Measurements from ENCODE around the gene FGGY. TPM values are rescaled to one million over a fixed set of nuclear protein-coding genes. Genes with fewer than 3 reads are reported as not detected.
A peak's percentile ranks its signal among the peaks of the same experiment; 100 is the strongest.

Gene FGGY
- total and polyA plus RNA-seq, 2 donors = 15.6 to 25.3 TPM

GRCh38 chr1:59378621-59379370 lies 81.9 kb downstream of the FGGY start:
- Histone ChIP-seq H3K4me3 (ENCODE audit: low read length in 2 of 2) (no peak overlapping the region), H3K9me3 (ENCODE audit: control insufficient read depth in 2 of 2, insufficient read depth in 1 of 2, low read length in 1 of 2) (no peaks in the 10 kb centered on the region), H3K27ac (ENCODE audit: low read depth in 1 of 2, low read length in 1 of 2) (no peak overlapping the region), H3K36me3 (ENCODE audit: control insufficient read depth in 2 of 2, insufficient read depth in 2 of 2, low read length in 1 of 2) (no peaks in the 10 kb centered on the region), H3K27me3 (ENCODE audit: control insufficient read depth in 2 of 2, insufficient read depth in 1 of 2, low read length in 1 of 2) (no peaks in the 10 kb centered on the region), H3K4me1 (ENCODE audit: control insufficient read depth in 2 of 2, insufficient read depth in 2 of 2, low read length in 2 of 2) (no peaks in the 10 kb centered on the region)
- DNase-seq (ENCODE audit: low read depth in 6 of 9, low spot score in 9 of 9) = no peak
- 94% methylated on average over 7 of the region's 7 CpGs for WGBS

- H3K27me3 ChIP-seq (ENCODE audit: control insufficient read depth in 2 of 2, insufficient read depth in 1 of 2, low read length in 1 of 2) = no peaks in the 10 kb centered on the region
- no peak overlapping the region for H3K27ac ChIP-seq (ENCODE audit: low read depth in 1 of 2, low read length in 1 of 2)
- H3K36me3 ChIP-seq (ENCODE audit: control insufficient read depth in 2 of 2, insufficient read depth in 2 of 2, low read length in 1 of 2) = no peaks in the 10 kb centered on the region
- DNase-seq (ENCODE audit: low read depth in 6 of 9, low spot score in 9 of 9) = no peak
- no peak overlapping the region for H3K4me3 ChIP-seq (ENCODE audit: low read length in 2 of 2)
- no peaks in the 10 kb centered on the region for H3K9me3 ChIP-seq (ENCODE audit: control insufficient read depth in 2 of 2, insufficient read depth in 1 of 2, low read length in 1 of 2)
- no peaks in the 10 kb centered on the region for H3K4me1 ChIP-seq (ENCODE audit: control insufficient read depth in 2 of 2, insufficient read depth in 2 of 2, low read length in 2 of 2)
Measured at GRCh38 chr1:59379371-59379728, 82.5 kb downstream of the FGGY start.

- no peak overlapping the region for H3K27ac ChIP-seq (ENCODE audit: low read depth in 1 of 2, low read length in 1 of 2)
- no peaks in the 10 kb centered on the region for H3K27me3 ChIP-seq (ENCODE audit: control insufficient read depth in 2 of 2, insufficient read depth in 1 of 2, low read length in 1 of 2)
- no peaks in the 10 kb centered on the region for H3K9me3 ChIP-seq (ENCODE audit: control insufficient read depth in 2 of 2, insufficient read depth in 1 of 2, low read length in 1 of 2)
- WGBS = 88% methylated on average over 3 of the region's 3 CpGs
- H3K36me3 ChIP-seq (ENCODE audit: control insufficient read depth in 2 of 2, insufficient read depth in 2 of 2, low read length in 1 of 2) = no peaks in the 10 kb centered on the region
- no peak overlapping the region for H3K4me3 ChIP-seq (ENCODE audit: low read length in 2 of 2)
- no peak for DNase-seq (ENCODE audit: low read depth in 6 of 9, low spot score in 9 of 9)
- H3K4me1 ChIP-seq (ENCODE audit: control insufficient read depth in 2 of 2, insufficient read depth in 2 of 2, low read length in 2 of 2) = no peaks in the 10 kb centered on the region
Measured at GRCh38 chr1:59383963-59384362, 87.1 kb downstream of the FGGY start.

GRCh38 chr1:59384443-59384842 lies 87.5 kb downstream of the FGGY start:
- Histone ChIP-seq H3K4me3 (ENCODE audit: low read length in 2 of 2) (no peak overlapping the region), H3K36me3 (ENCODE audit: control insufficient read depth in 2 of 2, insufficient read depth in 2 of 2, low read length in 1 of 2) (no peaks in the 10 kb centered on the region), H3K4me1 (ENCODE audit: control insufficient read depth in 2 of 2, insufficient read depth in 2 of 2, low read length in 2 of 2) (no peaks in the 10 kb centered on the region), H3K27me3 (ENCODE audit: control insufficient read depth in 2 of 2, insufficient read depth in 1 of 2, low read length in 1 of 2) (no peaks in the 10 kb centered on the region), H3K9me3 (ENCODE audit: control insufficient read depth in 2 of 2, insufficient read depth in 1 of 2, low read length in 1 of 2) (no peaks in the 10 kb centered on the region), H3K27ac (ENCODE audit: low read depth in 1 of 2, low read length in 1 of 2) (no peak overlapping the region)
- WGBS = 42% methylated on average over 1 of the region's 1 CpG
- no peak for DNase-seq (ENCODE audit: low read depth in 6 of 9, low spot score in 9 of 9)

- WGBS = 100% methylated on average over 3 of the region's 3 CpGs
- no peak for DNase-seq (ENCODE audit: low read depth in 6 of 9, low spot score in 9 of 9)
- Histone ChIP-seq H3K4me3 (ENCODE audit: low read length in 2 of 2) (no peak overlapping the region), H3K9me3 (ENCODE audit: control insufficient read depth in 2 of 2, insufficient read depth in 1 of 2, low read length in 1 of 2) (no peaks in the 10 kb centered on the region), H3K4me1 (ENCODE audit: control insufficient read depth in 2 of 2, insufficient read depth in 2 of 2, low read length in 2 of 2) (peaks cover 0 to 2% of the 10 kb centered on the region in 2 donors), H3K27me3 (ENCODE audit: control insufficient read depth in 2 of 2, insufficient read depth in 1 of 2, low read length in 1 of 2) (no peaks in the 10 kb centered on the region), H3K27ac (ENCODE audit: low read depth in 1 of 2, low read length in 1 of 2) (no peak overlapping the region), H3K36me3 (ENCODE audit: control insufficient read depth in 2 of 2, insufficient read depth in 2 of 2, low read length in 1 of 2) (no peaks in the 10 kb centered on the region)
Measured at GRCh38 chr1:59388191-59388590, 91.3 kb downstream of the FGGY start.

GRCh38 chr1:59389847-59390246 lies 93.0 kb downstream of the FGGY start:
- Histone ChIP-seq H3K27ac (ENCODE audit: low read depth in 1 of 2, low read length in 1 of 2) (no peak overlapping the region), H3K4me1 (ENCODE audit: control insufficient read depth in 2 of 2, insufficient read depth in 2 of 2, low read length in 2 of 2) (peaks cover 0 to 9% of the 10 kb centered on the region in 2 donors), H3K27me3 (ENCODE audit: control insufficient read depth in 2 of 2, insufficient read depth in 1 of 2, low read length in 1 of 2) (no peaks in the 10 kb centered on the region), H3K4me3 (ENCODE audit: low read length in 2 of 2) (no peak overlapping the region), H3K36me3 (ENCODE audit: control insufficient read depth in 2 of 2, insufficient read depth in 2 of 2, low read length in 1 of 2) (no peaks in the 10 kb centered on the region), H3K9me3 (ENCODE audit: control insufficient read depth in 2 of 2, insufficient read depth in 1 of 2, low read length in 1 of 2) (no peaks in the 10 kb centered on the region)
- DNase-seq (ENCODE audit: low read depth in 6 of 9, low spot score in 9 of 9) = no peak

GRCh38 chr1:59390307-59390706 lies 93.4 kb downstream of the FGGY start:
- Histone ChIP-seq H3K4me1 (ENCODE audit: control insufficient read depth in 2 of 2, insufficient read depth in 2 of 2, low read length in 2 of 2) (peaks cover 0 to 9% of the 10 kb centered on the region in 2 donors), H3K9me3 (ENCODE audit: control insufficient read depth in 2 of 2, insufficient read depth in 1 of 2, low read length in 1 of 2) (no peaks in the 10 kb centered on the region), H3K4me3 (ENCODE audit: low read length in 2 of 2) (no peak overlapping the region), H3K27me3 (ENCODE audit: control insufficient read depth in 2 of 2, insufficient read depth in 1 of 2, low read length in 1 of 2) (no peaks in the 10 kb centered on the region), H3K36me3 (ENCODE audit: control insufficient read depth in 2 of 2, insufficient read depth in 2 of 2, low read length in 1 of 2) (no peaks in the 10 kb centered on the region), H3K27ac (ENCODE audit: low read depth in 1 of 2, low read length in 1 of 2) (no peak overlapping the region)
- DNase-seq (ENCODE audit: low read depth in 6 of 9, low spot score in 9 of 9) = no peak
- 98% methylated on average over 3 of the region's 3 CpGs for WGBS

- Histone ChIP-seq H3K4me3 (ENCODE audit: low read length in 2 of 2) (no peak overlapping the region), H3K27ac (ENCODE audit: low read depth in 1 of 2, low read length in 1 of 2) (peak overlapping the region in 1 of 2 donors; percentile 2), H3K36me3 (ENCODE audit: control insufficient read depth in 2 of 2, insufficient read depth in 2 of 2, low read length in 1 of 2) (no peaks in the 10 kb centered on the region), H3K27me3 (ENCODE audit: control insufficient read depth in 2 of 2, insufficient read depth in 1 of 2, low read length in 1 of 2) (no peaks in the 10 kb centered on the region), H3K4me1 (ENCODE audit: control insufficient read depth in 2 of 2, insufficient read depth in 2 of 2, low read length in 2 of 2) (peaks cover 0 to 9% of the 10 kb centered on the region in 2 donors), H3K9me3 (ENCODE audit: control insufficient read depth in 2 of 2, insufficient read depth in 1 of 2, low read length in 1 of 2) (no peaks in the 10 kb centered on the region)
- no peak for DNase-seq (ENCODE audit: low read depth in 6 of 9, low spot score in 9 of 9)
- WGBS = 85% methylated on average over 7 of the region's 7 CpGs
Measured at GRCh38 chr1:59391212-59392179, 94.6 kb downstream of the FGGY start.
